Measurements from ENCODE around the gene LIN54. TPM values are rescaled to one million over a fixed set of nuclear protein-coding genes. Genes with fewer than 3 reads are reported as not detected.

LIN54 gene
- total RNA-seq (2022; extraction: Qiagen RNA extraction): 5.0 to 7.1 TPM (median 6.9 TPM) in 5 replicates

GRCh38 chr4:83010522-83011318 is at the start of gene LIN54:
Gene LIN54, minus strand, starts transcription at chr4:83010823. Its CDS starts 25,979 bp downstream, at chr4:82984844.

GRCh38 chr4:83034630-83035494 is 24.2 kb upstream of the LIN54 start, which contains the start of gene COPS4:
Gene COPS4, plus strand, starts transcription at chr4:83035183. Its CDS starts 42 bp downstream, at chr4:83035225.

GRCh38 chr4:82900411-82901182 is 110.0 kb downstream of the LIN54 start, which contains the start of gene THAP9:
Gene THAP9, plus strand, starts transcription at chr4:82900735. Its CDS starts 68 bp downstream, at chr4:82900803.

GRCh38 chr4:82890901-82891706 is 119.5 kb downstream of the LIN54 start, which contains the start of gene SEC31A:
Gene SEC31A, minus strand, starts transcription at chr4:82891153. Its CDS starts 9,217 bp downstream, at chr4:82881936.

Other genes with a start within 250 kb of the LIN54 start
- 6.6 to 8.5 TPM (median 6.9 TPM) in 5 replicates for gene SCD5, start 212.0 kb downstream of the LIN54 start, total RNA-seq (2022; extraction: Qiagen RNA extraction)
- gene SEC31A, start 119.7 kb downstream of the LIN54 start, total RNA-seq (2022; extraction: Qiagen RNA extraction): 80.1 to 86.9 TPM (median 85.0 TPM) in 5 replicates
- 1.5 to 2.5 TPM (median 1.8 TPM) in 5 replicates for gene THAP9, start 110.1 kb downstream of the LIN54 start, total RNA-seq (2022; extraction: Qiagen RNA extraction)
- gene COPS4, start 24.4 kb upstream of the LIN54 start, total RNA-seq (2022; extraction: Qiagen RNA extraction): 23.4 to 37.0 TPM (median 24.5 TPM) in 5 replicates
- gene PLAC8, start 103.9 kb upstream of the LIN54 start, total RNA-seq (2022; extraction: Qiagen RNA extraction): 0.42 to 1.4 TPM (median 0.86 TPM) in 5 replicates